SKM-1 treated with dmso at 0.1 percent for 144 hours (cell line): ENCODE measurements around the gene PRKCB.

ENCODE experiments used
- DNase-seq: peaks from one replicate; lab custom pipeline; 2025; ENCODE audit not compliant: unreplicated experiment; lab: John Stamatoyannopoulos, UW

The PRKCB gene

GRCh38 chr16:24035127-24035842 lies 199.5 kb downstream of the PRKCB start:
- DNase-seq = no peak

DNA sequence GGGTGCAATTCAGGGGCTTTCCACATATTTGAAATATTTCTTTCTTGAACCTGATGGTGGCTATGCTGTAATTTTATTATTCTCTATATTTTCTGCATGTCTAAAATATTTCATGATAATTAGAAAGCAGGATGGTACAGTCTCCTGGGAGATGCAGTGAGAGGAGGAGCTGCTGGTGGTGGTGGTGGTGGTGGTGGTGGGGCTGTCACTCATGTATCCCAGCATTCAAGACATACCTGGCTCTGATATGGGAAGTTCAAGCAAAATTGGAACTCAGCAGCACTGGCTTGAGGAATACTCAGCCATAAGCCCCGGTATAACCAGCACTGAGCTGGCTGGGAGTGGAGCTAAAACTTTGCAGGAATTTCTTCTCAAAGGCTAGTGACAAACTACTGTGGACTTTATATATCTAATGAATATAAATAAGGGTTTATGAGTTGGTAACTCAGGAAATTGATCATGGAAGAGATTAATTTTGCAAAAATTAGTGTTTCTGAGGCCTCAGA lies 200.3 kb downstream of the PRKCB start:
- DNase-seq = no peak

- peak; percentile 22 for DNase-seq
Observed at GRCh38 chr16:24036614-24037013, 200.8 kb downstream of the PRKCB start.

DNA sequence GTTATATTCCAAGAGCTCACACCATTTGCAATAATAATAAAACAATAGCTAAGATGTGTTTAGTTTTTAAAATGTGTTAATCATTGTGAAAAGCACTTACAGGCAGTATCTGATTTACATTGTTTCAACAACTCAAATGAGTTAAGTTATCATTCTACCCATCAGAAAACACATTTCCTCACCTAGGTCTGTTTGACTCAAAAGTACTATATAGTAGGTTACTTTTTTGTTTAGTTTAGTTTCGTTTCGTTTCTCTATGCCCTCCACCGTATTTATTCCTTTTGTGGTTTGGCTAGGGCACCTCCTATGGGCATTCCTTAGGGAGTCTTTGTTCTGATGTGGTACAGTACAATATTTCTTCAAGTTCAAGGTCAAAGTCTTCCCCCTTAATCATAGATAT lies 201.6 kb downstream of the PRKCB start:
- no peak for DNase-seq

DNA sequence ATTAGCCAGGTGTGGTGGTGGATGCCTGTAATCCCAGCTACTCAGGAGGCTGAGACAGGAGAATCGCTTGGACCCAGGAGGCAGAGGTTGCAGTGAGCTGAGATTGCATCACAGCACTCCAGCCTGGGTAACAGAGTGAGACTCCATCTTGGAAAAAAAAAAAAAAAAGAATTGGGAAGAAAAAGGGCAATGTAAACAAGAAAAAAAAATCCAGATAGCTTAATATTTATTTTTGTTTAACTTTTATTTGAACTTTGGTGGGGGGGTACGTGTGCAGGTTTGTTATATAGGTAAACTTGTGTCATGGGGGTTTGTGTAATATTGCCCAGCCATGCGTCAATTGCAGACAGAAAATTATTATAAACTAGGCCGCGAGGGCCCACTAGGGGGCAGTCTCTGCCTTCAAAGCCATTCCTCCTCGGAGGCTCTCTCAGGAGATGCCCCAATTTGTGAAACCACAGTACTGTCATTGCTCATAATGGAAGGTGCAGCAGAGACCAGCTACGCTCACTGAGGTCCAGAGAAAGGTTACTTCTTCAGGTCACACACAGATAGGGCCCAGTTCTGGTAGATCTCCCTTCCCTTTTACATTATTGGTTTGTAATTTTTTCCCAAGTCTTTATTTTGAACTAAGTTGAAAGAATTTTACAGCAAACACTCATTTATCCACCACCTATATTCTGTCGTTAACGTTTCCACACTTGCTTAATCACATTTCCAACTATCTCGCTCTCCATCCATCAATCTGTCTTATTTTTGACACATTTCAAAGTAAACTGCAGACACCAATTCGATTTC lies 206.2 kb downstream of the PRKCB start:
- DNase-seq = peak; percentile 66

DNA sequence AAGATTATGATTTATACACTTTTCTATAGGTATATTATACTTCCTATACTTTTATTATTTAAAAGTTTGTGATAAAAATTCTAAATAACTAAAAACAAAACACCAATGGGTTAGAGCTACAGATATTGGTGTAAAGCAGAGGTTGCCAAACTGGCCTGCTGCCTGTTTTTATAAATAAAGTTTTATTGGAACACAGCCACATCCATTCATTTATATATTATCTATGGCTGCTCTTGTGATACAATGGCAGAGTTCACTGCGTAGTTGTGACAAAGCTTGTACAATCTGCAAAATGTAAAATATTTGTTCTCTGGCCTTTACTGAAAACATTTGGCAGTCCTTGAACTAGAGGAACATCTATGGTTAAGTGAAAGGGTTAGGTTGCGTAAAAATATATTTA lies 208.7 kb downstream of the PRKCB start:
- DNase-seq = no peak

- DNase-seq = no peak
Observed at GRCh38 chr16:24045641-24046040, 209.9 kb downstream of the PRKCB start.

GRCh38 chr16:24046442-24046841 lies 210.7 kb downstream of the PRKCB start:
- no peak for DNase-seq

DNA sequence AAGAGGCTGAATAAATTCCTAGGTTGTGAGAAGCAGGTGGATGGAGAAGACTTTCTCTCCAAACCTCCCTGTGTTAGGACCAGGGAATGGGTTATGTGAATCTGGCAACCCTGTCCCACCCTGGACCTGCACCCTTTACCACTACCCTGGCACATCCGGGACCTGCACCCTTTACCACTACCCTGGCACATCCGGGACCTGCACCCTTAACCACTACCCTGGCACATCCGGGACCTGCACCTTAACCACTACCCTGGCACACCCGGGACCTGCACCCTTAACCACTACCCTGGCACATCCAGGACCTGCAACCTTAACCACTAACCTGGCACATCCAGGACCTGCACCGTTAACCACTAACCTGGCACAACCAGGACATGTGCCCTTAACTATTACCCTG lies 213.3 kb downstream of the PRKCB start:
- no peak for DNase-seq

DNA sequence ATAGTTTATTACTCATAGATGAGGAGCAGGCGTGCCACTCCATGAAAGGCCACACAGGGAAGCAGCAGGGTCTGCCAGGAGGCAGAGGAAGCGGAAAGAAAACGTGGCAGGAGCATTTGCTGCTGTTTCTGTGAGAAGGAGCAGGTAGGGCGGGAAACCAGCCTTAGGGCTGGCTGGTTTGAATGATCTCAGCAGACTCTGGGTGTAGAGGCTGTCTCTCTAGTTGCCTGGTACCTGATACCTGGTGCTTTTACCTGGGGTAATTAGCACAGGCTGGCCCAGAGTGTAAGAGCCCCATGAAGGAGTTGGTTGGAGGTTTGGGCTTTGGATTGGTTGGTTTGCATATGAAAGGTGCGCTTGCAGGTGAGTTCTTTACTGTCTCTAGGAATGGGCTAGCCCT lies 215.3 kb downstream of the PRKCB start:
- no peak for DNase-seq

DNA sequence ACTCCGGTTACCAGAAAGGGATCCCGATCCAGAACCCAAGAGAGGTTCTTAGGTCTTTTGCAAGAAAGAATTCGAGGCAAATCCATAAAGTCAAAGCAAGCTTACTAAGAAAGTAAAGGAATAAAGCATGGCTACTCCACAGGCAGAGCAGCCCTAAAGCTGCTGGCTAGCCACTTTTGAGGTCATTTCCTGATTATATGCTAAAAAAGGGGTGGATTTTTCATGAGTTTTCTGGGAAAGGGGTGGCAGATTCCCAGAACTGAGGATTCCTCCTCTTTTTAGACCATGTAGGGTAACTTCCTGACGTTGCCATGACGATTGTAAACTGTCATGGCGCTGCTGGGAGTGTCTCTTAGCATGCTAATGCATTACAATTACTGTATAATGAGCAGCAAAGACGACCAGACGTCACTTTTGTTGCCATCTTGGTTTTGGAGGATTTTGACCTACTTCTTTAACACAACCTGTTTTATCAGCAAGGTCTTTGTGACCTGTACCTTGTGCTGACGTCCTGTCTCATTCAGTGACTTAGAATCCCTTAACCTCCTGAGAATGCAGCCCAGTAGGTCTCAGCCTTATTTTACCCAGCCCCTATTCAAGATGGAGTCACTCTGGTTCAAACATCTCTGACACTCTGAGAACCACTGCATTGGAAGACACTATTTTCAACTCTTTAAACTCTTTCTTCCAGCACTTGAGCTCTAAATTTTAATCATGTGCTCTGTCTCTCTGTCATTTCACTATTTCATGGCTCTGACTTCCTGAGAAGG lies 216.7 kb downstream of the PRKCB start:
- DNase-seq = no peak

- no peak for DNase-seq
Observed at GRCh38 chr16:24053099-24053946, 217.5 kb downstream of the PRKCB start.

DNA sequence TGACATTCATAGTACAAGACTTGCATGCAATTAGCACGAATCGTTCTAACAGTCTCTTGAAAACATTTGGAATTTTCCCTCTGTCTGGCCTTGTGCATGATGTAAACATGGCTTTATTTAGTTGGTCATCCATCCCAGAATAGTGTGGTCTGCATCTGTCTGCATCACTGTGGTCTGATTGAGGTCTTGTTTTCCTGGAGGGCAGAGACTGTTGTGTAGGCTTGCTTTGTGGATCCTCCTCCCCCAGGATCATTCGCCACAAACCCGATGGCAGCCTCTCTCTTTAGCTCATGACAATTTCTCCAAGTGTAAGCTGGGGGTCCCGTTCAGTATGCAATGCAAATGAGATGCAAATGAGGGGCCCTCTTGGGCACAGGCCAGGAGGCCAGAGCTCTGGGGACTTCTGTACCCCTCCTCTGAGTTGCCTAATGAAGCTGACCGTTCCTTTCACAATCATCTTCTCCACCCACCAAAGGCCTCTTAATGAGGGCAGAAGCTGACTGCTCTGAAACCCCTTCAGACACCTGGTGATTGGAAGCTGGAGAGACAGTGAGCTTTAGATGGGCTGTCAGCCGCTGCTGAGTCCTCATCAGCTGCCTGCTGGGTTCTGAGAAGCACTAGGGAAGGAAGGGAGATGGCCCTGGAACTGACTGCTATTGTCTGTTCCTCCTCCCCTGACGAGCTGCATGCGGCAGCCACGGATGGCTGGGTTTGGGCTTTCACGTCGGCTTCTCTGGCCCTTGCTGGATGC lies 219.1 kb downstream of the PRKCB start:
- no peak for DNase-seq

- no peak for DNase-seq
Observed at GRCh38 chr16:24062270-24062817, 226.6 kb downstream of the PRKCB start.

- DNase-seq = no peak
Observed at GRCh38 chr16:24069036-24069590, 233.3 kb downstream of the PRKCB start.

DNA sequence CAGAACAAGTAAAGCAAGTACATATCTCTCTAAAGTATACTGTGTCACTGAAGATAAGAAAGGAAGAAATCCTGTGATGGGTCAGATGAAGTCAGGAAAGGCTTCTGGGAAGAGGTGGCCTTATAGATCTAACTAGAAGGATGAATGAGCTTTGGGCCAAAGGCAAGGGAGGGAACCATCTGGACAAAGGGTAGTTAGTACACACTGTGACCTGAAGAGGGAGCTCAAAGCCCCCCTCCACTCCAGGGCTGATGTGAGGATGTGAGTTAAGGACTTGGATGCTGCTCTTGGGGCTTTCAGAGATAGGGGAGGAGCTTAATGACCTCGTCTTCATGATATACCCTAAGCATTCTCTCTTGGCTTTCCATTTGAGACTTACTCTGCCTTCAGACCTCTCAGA lies 235.1 kb downstream of the PRKCB start:
- peak; percentile 42 for DNase-seq

- no peak for DNase-seq
Observed at GRCh38 chr16:24071666-24072360, 236.0 kb downstream of the PRKCB start.

- no peak for DNase-seq
Observed at GRCh38 chr16:24073321-24073720, 237.5 kb downstream of the PRKCB start.

GRCh38 chr16:24074574-24074973 lies 238.8 kb downstream of the PRKCB start:
- DNase-seq = no peak
